Measurements from ENCODE around the gene GAL3ST1.

GAL3ST1 gene

GRCh38 chr22:30508216-30508615 lies 66.2 kb downstream of the GAL3ST1 start:
- no peak for TF ChIP-seq CTCF (IDR thresholded peaks at IDR 0.05; ENCODE audit: low read depth, low read length, missing control alignments)
- H3K4me3 ChIP-seq (ENCODE audit: low read depth, low read length) = no peak overlapping the region
- no peak for DNase-seq (ENCODE audit: low read depth)

- DNase-seq (ENCODE audit: low read depth) = no peak
- no peak overlapping the region for H3K4me3 ChIP-seq (ENCODE audit: low read depth, low read length)
- TF ChIP-seq CTCF (IDR thresholded peaks at IDR 0.05; ENCODE audit: low read depth, low read length, missing control alignments) = no peak
These were observed 66.8 kb downstream of the GAL3ST1 start for GRCh38 chr22:30507670-30508069.

- DNase-seq (ENCODE audit: low read depth) = no peak
- no peak overlapping the region for H3K4me3 ChIP-seq (ENCODE audit: low read depth, low read length)
- TF ChIP-seq CTCF (IDR thresholded peaks at IDR 0.05; ENCODE audit: low read depth, low read length, missing control alignments) = no peak
These were observed 67.9 kb downstream of the GAL3ST1 start for GRCh38 chr22:30506507-30506968.

All from GM12864 (cell line).